ENCODE measurements around the gene SSNA1. TPM values are rescaled to one million over a fixed set of nuclear protein-coding genes. Genes with fewer than 3 reads are reported as not detected.

Gene SSNA1
- total and polyA plus RNA-seq, 2 donors (not counting 1 experiment from before 2014, with no cell fraction given): 37.7 to 56.3 TPM

DNA sequence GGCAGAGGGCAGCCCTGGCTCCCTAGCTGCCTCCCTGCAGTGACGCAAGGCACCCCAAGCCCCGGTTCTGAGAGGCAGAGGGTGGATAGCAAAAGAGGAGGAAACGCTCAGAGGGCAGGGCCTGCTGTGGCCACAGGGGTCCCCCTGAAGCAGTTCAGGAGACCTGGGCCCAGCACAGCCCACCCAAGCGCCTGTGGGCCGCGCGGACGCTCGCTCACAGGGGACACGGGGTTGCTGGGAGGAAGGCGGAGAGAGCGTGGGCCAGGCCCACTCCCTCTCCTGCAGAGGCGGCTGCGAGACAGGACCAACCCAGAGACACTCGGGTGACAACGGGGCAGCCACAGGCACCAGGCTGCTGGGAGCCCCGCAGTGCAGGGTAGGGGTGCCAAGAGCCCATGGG lies 8.7 kb upstream of the SSNA1 start:
- Histone ChIP-seq H3K4me3 (replicated peaks in 1 of 4; ENCODE audit: control extremely low read depth in 1 of 4, insufficient read depth in 1 of 4, low read depth in 3 of 4, low read length in 4 of 4) (no peak overlapping the region), H3K79me2 (ENCODE audit: control insufficient read depth, insufficient read depth, low read length) (no peaks in the 10 kb centered on the region), H3K4me1 (ENCODE audit: control insufficient read depth, extremely low read depth, insufficient read depth, low read length) (peaks cover 2% of the 10 kb centered on the region), H3K27ac (ENCODE audit: insufficient read depth, low read length) (no peak overlapping the region), H3K9ac (ENCODE audit: insufficient read depth, low read length) (no peak overlapping the region), H3K36me3 (ENCODE audit: control insufficient read depth, insufficient read depth, low read length) (peaks cover 36% of the 10 kb centered on the region), H3K4me2 (ENCODE audit: extremely low read depth, insufficient read depth, low read length) (no peak overlapping the region), H3K27me3 (ENCODE audit: control insufficient read depth, insufficient read depth, low read length) (no peaks in the 10 kb centered on the region), H2AFZ (ENCODE audit: low read length) (no peak overlapping the region), H3K9me3 (ENCODE audit: control insufficient read depth, insufficient read depth, low read depth, low read length) (no peaks in the 10 kb centered on the region), H4K20me1 (ENCODE audit: control insufficient read depth, extremely low read depth, insufficient read depth, low read length) (no peaks in the 10 kb centered on the region)
- DNase-seq (ENCODE audit: low read depth in 2 of 2): no peak
- TF ChIP-seq CTCF (conservative IDR thresholded peaks at IDR 0.05 in 1 of 2, IDR thresholded peaks at IDR 0.05 in 1 of 2; ENCODE audit: low read depth in 1 of 2, low read length in 2 of 2) (no peak), EZH2 (IDR thresholded peaks at IDR 0.05; ENCODE audit: low read length, missing control alignments) (no peak)

- no peak overlapping the region for H3K9ac ChIP-seq (ENCODE audit: insufficient read depth, low read length)
- DNase-seq (ENCODE audit: low read depth in 2 of 2): no peak
- no peak overlapping the region for H2AFZ ChIP-seq (ENCODE audit: low read length)
- H3K4me3 ChIP-seq (replicated peaks in 1 of 4; ENCODE audit: control extremely low read depth in 1 of 4, insufficient read depth in 1 of 4, low read depth in 3 of 4, low read length in 4 of 4): no peak overlapping the region
- peaks cover 39% of the 10 kb centered on the region for H3K36me3 ChIP-seq (ENCODE audit: control insufficient read depth, insufficient read depth, low read length)
- H3K4me2 ChIP-seq (ENCODE audit: extremely low read depth, insufficient read depth, low read length): no peak overlapping the region
- no peaks in the 10 kb centered on the region for H3K9me3 ChIP-seq (ENCODE audit: control insufficient read depth, insufficient read depth, low read depth, low read length)
- H3K27me3 ChIP-seq (ENCODE audit: control insufficient read depth, insufficient read depth, low read length): no peaks in the 10 kb centered on the region
- H3K27ac ChIP-seq (ENCODE audit: insufficient read depth, low read length): no peak overlapping the region
- no peaks in the 10 kb centered on the region for H3K79me2 ChIP-seq (ENCODE audit: control insufficient read depth, insufficient read depth, low read length)
- H3K4me1 ChIP-seq (ENCODE audit: control insufficient read depth, extremely low read depth, insufficient read depth, low read length): peaks cover 2% of the 10 kb centered on the region
- TF ChIP-seq EZH2 (IDR thresholded peaks at IDR 0.05; ENCODE audit: low read length, missing control alignments): no peak
- TF ChIP-seq CTCF (conservative IDR thresholded peaks at IDR 0.05 in 1 of 2, IDR thresholded peaks at IDR 0.05 in 1 of 2; ENCODE audit: low read depth in 1 of 2, low read length in 2 of 2): no peak
- H4K20me1 ChIP-seq (ENCODE audit: control insufficient read depth, extremely low read depth, insufficient read depth, low read length): no peaks in the 10 kb centered on the region
Observed at GRCh38 chr9:137180491-137180890, 8.0 kb upstream of the SSNA1 start.

DNA sequence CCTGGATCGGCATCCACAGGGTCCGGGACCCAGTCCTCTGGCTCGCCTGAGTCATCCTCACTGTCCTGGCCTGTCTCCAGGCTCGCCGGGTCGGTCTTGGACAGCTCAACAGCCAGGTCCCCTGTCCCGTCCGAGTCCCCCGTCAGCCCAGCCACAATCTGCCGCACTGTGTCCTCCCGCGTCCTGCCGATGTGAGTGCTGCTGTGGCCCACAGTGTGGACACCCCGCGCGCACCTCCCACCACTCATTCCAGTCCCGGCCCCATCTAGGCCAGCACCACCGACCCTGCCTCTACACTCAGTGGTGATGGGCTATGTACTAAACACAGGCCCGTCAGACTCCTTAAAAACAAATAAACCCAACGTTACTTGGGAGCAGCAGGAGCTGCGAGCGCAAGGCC lies 6.8 kb upstream of the SSNA1 start:
- H3K9me3 ChIP-seq (ENCODE audit: control insufficient read depth, insufficient read depth, low read depth, low read length): no peaks in the 10 kb centered on the region
- H3K36me3 ChIP-seq (ENCODE audit: control insufficient read depth, insufficient read depth, low read length): peaks cover 42% of the 10 kb centered on the region
- H3K4me1 ChIP-seq (ENCODE audit: control insufficient read depth, extremely low read depth, insufficient read depth, low read length): peaks cover 2% of the 10 kb centered on the region
- no peak overlapping the region for H3K9ac ChIP-seq (ENCODE audit: insufficient read depth, low read length)
- H3K27me3 ChIP-seq (ENCODE audit: control insufficient read depth, insufficient read depth, low read length): no peaks in the 10 kb centered on the region
- no peak overlapping the region for H3K27ac ChIP-seq (ENCODE audit: insufficient read depth, low read length)
- no peak overlapping the region for H3K4me2 ChIP-seq (ENCODE audit: extremely low read depth, insufficient read depth, low read length)
- TF ChIP-seq EZH2 (IDR thresholded peaks at IDR 0.05; ENCODE audit: low read length, missing control alignments) (no peak), CTCF (conservative IDR thresholded peaks at IDR 0.05 in 1 of 2, IDR thresholded peaks at IDR 0.05 in 1 of 2; ENCODE audit: low read depth in 1 of 2, low read length in 2 of 2) (no peak)
- H3K4me3 ChIP-seq (replicated peaks in 1 of 4; ENCODE audit: control extremely low read depth in 1 of 4, insufficient read depth in 1 of 4, low read depth in 3 of 4, low read length in 4 of 4): no peak overlapping the region
- H4K20me1 ChIP-seq (ENCODE audit: control insufficient read depth, extremely low read depth, insufficient read depth, low read length): no peaks in the 10 kb centered on the region
- no peak overlapping the region for H2AFZ ChIP-seq (ENCODE audit: low read length)
- DNase-seq (ENCODE audit: low read depth in 2 of 2): no peak
- no peaks in the 10 kb centered on the region for H3K79me2 ChIP-seq (ENCODE audit: control insufficient read depth, insufficient read depth, low read length)

Measured in fibroblast of lung (primary cell).